Gastroesophageal sphincter (tissue), 4 donors: ENCODE data around the gene CAPZB. TPM values are rescaled to one million over a fixed set of nuclear protein-coding genes. Genes with fewer than 3 reads are reported as not detected.

Experiments used
- ATAC-seq: fragments of 150-250 bp; one replicate; pipeline ENCODE4 v1.9.1; 2016; ENCODE audit warnings: mild to moderate bottlenecking, moderate library complexity
- H3K27ac ChIP-seq, 4 donors: fragments of 200-600 bp; sonication (generic) in 3 of 4; 1 replicate in 3 of 4; 2 replicates in 1 of 4; pipeline ENCODE4 v1.5.1; 2016 to 2019
- H3K27me3 ChIP-seq: fragments of 200-600 bp; sonication (generic); one replicate; pipeline ENCODE4 v1.5.1; 2019
- H3K36me3 ChIP-seq, 2 donors: fragments of 200-600 bp; sonication (generic); one replicate each; pipeline ENCODE4 v1.5.1; 2019; ENCODE audit warnings: control low read depth in 1 of 2
- H3K4me1 ChIP-seq, 3 donors: fragments of 200-600 bp; sonication (generic); 1 replicate in 2 of 3; 2 replicates in 1 of 3; pipeline ENCODE4 v1.5.1; 2016 to 2019; ENCODE audit warnings: control low read depth in 2 of 3
- H3K4me3 ChIP-seq, 2 donors: fragments of 200-600 bp; sonication (generic); one replicate each; pipeline ENCODE4 v1.5.1; 2019; ENCODE audit warnings: mild to moderate bottlenecking in 1 of 2, moderate library complexity in 1 of 2
- H3K9me3 ChIP-seq, 3 donors: fragments of 200-600 bp; sonication (generic); one replicate each; pipeline ENCODE4 v1.5.1; 2017 to 2019; ENCODE audit warnings: control low read depth in 2 of 3
- CTCF ChIP-seq, 4 experiments: fragments of 200-600 bp in 2 of 4; fragments of 450-650 bp in 2 of 4; sonication (generic) in 1 of 4; IDR thresholded peaks; one replicate each; pipeline ENCODE4 v1.5.1; 2017 to 2019; ENCODE audit warnings: antibody characterized with exemption in 4 of 4, mild to moderate bottlenecking in 2 of 4, moderate library complexity in 2 of 4
- EP300 ChIP-seq: sonication (generic); formaldehyde crosslinking; IDR thresholded peaks from one replicate; pipeline ENCODE4 v1.6.1; 2017; ENCODE audit warnings: antibody characterized with exemption, mild to moderate bottlenecking
- POLR2A ChIP-seq, 2 donors: fragments of 450-650 bp; IDR thresholded peaks; one replicate each; pipeline ENCODE4 v1.6.1; 2017; ENCODE audit warnings: antibody characterized with exemption in 2 of 2, mild to moderate bottlenecking in 2 of 2, moderate library complexity in 1 of 2
- POLR2AphosphoS5 ChIP-seq: sonication (generic); formaldehyde crosslinking; IDR thresholded peaks from one replicate; pipeline ENCODE4 v1.6.1; 2017; ENCODE audit warnings: antibody characterized with exemption
- WGBS, 2 donors: methylation state at CpG; one replicate each; pipeline ENCODE4 v1.1.5; 2018; ENCODE audit warnings: low coverage in 1 of 2; 5-methylcytosine and 5-hydroxymethylcytosine counted together
- total RNA-seq, 4 donors: library from RNA; depleted of rRNA; stranded (reverse); fragments of >200 nt; gene quantifications; one replicate each; pipeline ENCODE4 v1.1.0, GENCODE V29; 2016

CAPZB gene
- total RNA-seq, 4 donors from 2014 or later = 160 to 288 (median 184) TPM

- Histone ChIP-seq H3K4me3 (no peak overlapping the region), H3K36me3 (no peaks in the 10 kb centered on the region), H3K4me1 (peaks cover 37 to 100% (median 78%) of the 10 kb centered on the region in 3 donors), H3K9me3 (no peaks in the 10 kb centered on the region), H3K27me3 (no peaks in the 10 kb centered on the region), H3K27ac (peak overlapping the region; percentile 87 to 93 (median 92))
- TF ChIP-seq POLR2AphosphoS5 = no peak
- no peak for TF ChIP-seq CTCF (IDR thresholded peaks at IDR 0.05)
- TF ChIP-seq EP300 = no peak
- TF ChIP-seq POLR2A (IDR thresholded peaks at IDR 0.05) = no peak
- no peak for ATAC-seq
- 23 to 30% methylated on average over 2 to 4 of the region's 7 CpGs for WGBS, 2 donors
Observed at GRCh38 chr1:19424651-19425570, 60.4 kb downstream of the CAPZB start.

- Histone ChIP-seq H3K9me3 (no peaks in the 10 kb centered on the region), H3K27me3 (no peaks in the 10 kb centered on the region), H3K4me3 (no peak overlapping the region), H3K27ac (peak overlapping the region; percentile 19 to 93 (median 90)), H3K36me3 (peaks cover 0 to 14% of the 10 kb centered on the region in 2 donors), H3K4me1 (peaks cover 25 to 100% (median 73%) of the 10 kb centered on the region in 3 donors)
- no peak for ATAC-seq
- 0 to 22% methylated on average over 1 to 5 of the region's 5 CpGs for WGBS, 2 donors
- no peak for TF ChIP-seq EP300
- TF ChIP-seq POLR2AphosphoS5 = peak; percentile 52
Observed at GRCh38 chr1:19423130-19423529, 62.2 kb downstream of the CAPZB start.

GRCh38 chr1:19421365-19421764 lies 64.0 kb downstream of the CAPZB start:
- H3K4me1 ChIP-seq = peaks cover 17 to 100% (median 68%) of the 10 kb centered on the region in 3 donors
- no peak overlapping the region for H3K4me3 ChIP-seq
- no peaks in the 10 kb centered on the region for H3K27me3 ChIP-seq
- ATAC-seq = no peak
- WGBS, 2 donors = 42 to 50% methylated on average over 4 of the region's 4 CpGs
- H3K36me3 ChIP-seq = peaks cover 0 to 16% of the 10 kb centered on the region in 2 donors
- H3K27ac ChIP-seq = peak overlapping the region in 3 of 4 donors; percentile 89 to 93 (median 93)
- TF ChIP-seq CTCF (IDR thresholded peaks at IDR 0.05) = no peak
- TF ChIP-seq EP300 = no peak
- no peak for TF ChIP-seq POLR2A (IDR thresholded peaks at IDR 0.05)
- no peak for TF ChIP-seq POLR2AphosphoS5
- H3K9me3 ChIP-seq = no peaks in the 10 kb centered on the region

GRCh38 chr1:19420606-19421005 lies 64.7 kb downstream of the CAPZB start:
- H3K4me3 ChIP-seq = no peak overlapping the region
- H3K27ac ChIP-seq = peak overlapping the region in 3 of 4 donors; percentile 89 to 93 (median 93)
- peaks cover 0 to 16% of the 10 kb centered on the region in 2 donors for H3K36me3 ChIP-seq
- WGBS, 2 donors = 84 to 91% methylated on average over 3 to 4 of the region's 4 CpGs
- TF ChIP-seq EP300 (no peak), CTCF (IDR thresholded peaks at IDR 0.05) (no peak), POLR2AphosphoS5 (no peak), POLR2A (IDR thresholded peaks at IDR 0.05) (no peak)
- no peak for ATAC-seq
- no peaks in the 10 kb centered on the region for H3K9me3 ChIP-seq
- peaks cover 10 to 100% (median 68%) of the 10 kb centered on the region in 3 donors for H3K4me1 ChIP-seq
- H3K27me3 ChIP-seq = no peaks in the 10 kb centered on the region

- Histone ChIP-seq H3K9me3 (no peaks in the 10 kb centered on the region), H3K36me3 (peaks cover 0 to 16% of the 10 kb centered on the region in 2 donors), H3K27me3 (no peaks in the 10 kb centered on the region), H3K27ac (peak overlapping the region in 3 of 4 donors; percentile 89 to 93 (median 93)), H3K4me3 (no peak overlapping the region), H3K4me1 (peaks cover 9 to 100% (median 67%) of the 10 kb centered on the region in 3 donors)
- TF ChIP-seq EP300 (no peak), CTCF (IDR thresholded peaks at IDR 0.05) (no peak), POLR2AphosphoS5 (no peak), POLR2A (IDR thresholded peaks at IDR 0.05) (no peak)
- no peak for ATAC-seq
- 60% methylated on average over 1 of the region's 9 CpGs; no CpG with 5 or more reads in 1 of the 2 donors for WGBS, 2 donors
Observed at GRCh38 chr1:19419691-19420090, 65.6 kb downstream of the CAPZB start.
